ENCODE data around the gene TMEM248.
"Not testable (repeated sequence)": the region's sequence is repeated elsewhere in the genome, so short reads cannot be mapped to it uniquely, and the experiment has no call there.

Gene TMEM248

DNA sequence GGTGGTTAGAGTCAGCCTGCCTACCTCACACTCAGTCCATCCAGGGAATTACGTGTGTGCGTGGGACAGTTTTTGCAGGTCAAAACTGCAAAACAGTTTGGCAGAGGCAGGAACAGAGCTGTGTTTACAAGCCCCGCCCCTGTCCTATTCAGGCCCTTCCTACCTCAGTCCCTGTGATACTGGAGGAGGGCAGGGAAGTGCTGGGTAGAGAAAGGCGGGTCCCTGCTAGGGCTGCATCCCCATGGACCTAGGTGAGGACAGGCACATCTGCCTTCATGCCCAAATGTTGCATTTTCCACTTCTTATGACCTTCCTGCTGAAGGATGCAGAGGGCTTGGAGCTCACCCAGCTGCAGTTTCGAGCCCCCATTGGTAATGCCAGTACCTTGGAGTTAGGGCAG lies 49.3 kb downstream of the TMEM248 start:
- H3K27ac ChIP-seq: no peak overlapping the region
- TF ChIP-seq ZFX (IDR thresholded peaks at IDR 0.05): no peak
- TF ChIP-seq, protein P1, sequence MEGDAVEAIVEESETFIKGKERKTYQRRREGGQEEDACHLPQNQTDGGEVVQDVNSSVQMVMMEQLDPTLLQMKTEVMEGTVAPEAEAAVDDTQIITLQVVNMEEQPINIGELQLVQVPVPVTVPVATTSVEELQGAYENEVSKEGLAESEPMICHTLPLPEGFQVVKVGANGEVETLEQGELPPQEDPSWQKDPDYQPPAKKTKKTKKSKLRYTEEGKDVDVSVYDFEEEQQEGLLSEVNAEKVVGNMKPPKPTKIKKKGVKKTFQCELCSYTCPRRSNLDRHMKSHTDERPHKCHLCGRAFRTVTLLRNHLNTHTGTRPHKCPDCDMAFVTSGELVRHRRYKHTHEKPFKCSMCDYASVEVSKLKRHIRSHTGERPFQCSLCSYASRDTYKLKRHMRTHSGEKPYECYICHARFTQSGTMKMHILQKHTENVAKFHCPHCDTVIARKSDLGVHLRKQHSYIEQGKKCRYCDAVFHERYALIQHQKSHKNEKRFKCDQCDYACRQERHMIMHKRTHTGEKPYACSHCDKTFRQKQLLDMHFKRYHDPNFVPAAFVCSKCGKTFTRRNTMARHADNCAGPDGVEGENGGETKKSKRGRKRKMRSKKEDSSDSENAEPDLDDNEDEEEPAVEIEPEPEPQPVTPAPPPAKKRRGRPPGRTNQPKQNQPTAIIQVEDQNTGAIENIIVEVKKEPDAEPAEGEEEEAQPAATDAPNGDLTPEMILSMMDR (conservative IDR thresholded peaks at IDR 0.05): no peak

GRCh38 chr7:66974986-66975590 lies 54.1 kb downstream of the TMEM248 start:
- TF ChIP-seq, protein P1 (conservative IDR thresholded peaks at IDR 0.05): no peak
- TF ChIP-seq ZFX (IDR thresholded peaks at IDR 0.05): no peak
- no peak overlapping the region for H3K27ac ChIP-seq

DNA sequence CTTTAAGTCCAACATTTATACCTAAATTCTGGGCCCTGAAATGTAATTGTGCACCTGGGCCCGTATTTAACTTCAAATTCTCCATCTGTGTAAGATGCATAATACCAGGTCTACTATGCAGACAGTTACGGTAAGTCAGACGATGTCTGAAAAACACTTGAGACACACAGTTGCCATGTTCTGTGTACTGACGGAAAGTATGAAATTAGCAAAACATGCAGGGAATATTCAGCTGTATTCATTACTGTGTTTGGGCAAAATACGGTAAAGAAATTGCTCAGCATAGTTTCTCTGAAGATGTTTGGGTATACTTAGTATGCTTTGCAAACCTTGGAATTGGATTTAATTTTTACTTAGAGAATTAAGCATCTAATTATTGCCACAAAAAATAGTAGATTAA lies 57.3 kb downstream of the TMEM248 start:
- not testable (repeated sequence) for H3K27ac ChIP-seq

GRCh38 chr7:66979013-66979412 lies 58.0 kb downstream of the TMEM248 start:
- H3K27ac ChIP-seq: not testable (repeated sequence)

DNA sequence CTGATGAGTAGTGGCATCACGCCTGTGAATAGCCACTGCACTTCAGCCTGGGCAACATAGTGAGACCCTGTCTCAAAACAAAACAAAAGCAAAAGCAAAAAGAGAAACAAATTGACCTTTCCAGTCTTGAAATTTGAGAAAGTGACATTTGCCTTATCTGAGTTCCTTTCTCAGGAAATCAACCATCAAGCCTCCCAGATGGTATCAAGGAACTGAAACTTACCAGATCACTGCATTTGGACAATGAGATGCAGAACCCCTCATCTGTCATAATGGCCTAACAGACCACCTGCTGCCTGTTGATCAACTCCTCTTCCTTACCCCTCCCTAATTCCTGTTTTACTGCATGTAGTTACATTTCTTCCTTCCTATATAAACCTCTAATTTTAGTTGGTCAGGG lies 59.3 kb downstream of the TMEM248 start:
- H3K27ac ChIP-seq: not testable (repeated sequence)

- not testable (repeated sequence) for H3K27ac ChIP-seq
Observed at GRCh38 chr7:66989552-66989951, 68.5 kb downstream of the TMEM248 start.

- peak overlapping the region; percentile 77 for H3K27ac ChIP-seq
Observed at GRCh38 chr7:66994051-66994450, 73.0 kb downstream of the TMEM248 start.

GRCh38 chr7:66994691-66995049 lies 73.6 kb downstream of the TMEM248 start:
- TF ChIP-seq, protein P1 (conservative IDR thresholded peaks at IDR 0.05): peak; percentile 57
- peak overlapping the region; percentile 77 for H3K27ac ChIP-seq

DNA sequence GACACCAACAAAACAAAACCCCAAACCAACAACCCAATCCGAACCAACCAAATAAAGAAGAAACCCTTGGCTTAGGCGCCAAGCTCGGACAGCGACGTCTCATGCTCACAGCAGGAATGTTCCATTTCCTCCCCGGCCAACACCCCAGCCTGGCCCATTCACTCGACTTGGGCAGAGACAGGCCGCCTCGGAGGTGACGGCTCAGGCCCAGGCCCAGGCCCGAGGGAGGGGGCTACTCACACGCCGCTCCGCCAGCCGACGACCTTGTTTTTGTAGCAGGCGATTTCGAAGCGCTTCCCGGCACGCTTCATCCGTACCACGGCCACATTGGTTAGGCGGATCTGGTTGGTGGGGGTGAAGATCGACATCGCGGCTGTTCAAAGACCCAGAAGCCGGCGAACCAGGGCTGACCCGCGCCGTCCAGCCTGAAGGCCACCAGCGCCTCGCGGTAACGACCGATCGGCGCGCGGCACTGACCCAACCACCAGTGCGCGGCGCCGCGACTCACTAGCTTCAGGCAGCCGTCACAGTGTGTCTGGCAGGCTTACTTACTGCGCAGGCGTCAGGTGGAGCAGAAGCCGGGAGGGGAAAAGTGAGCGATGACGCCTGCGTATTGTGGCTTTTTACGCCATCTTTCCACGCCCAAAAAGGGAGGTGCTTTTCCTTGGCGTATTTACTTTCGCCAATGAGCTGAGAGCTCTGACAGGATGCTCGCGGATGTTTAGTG lies 74.2 kb downstream of the TMEM248 start, which contains the start of gene SBDS:
Gene SBDS, minus strand, starts transcription at position 537 of the 727 bp plus-strand sequence. Its CDS starts 169 bp downstream, at position 368.
- peak within 1 kb of the TSS; percentile 77 for H3K27ac ChIP-seq

GRCh38 chr7:66996444-66997191 lies 75.6 kb downstream of the TMEM248 start, which contains the start of gene TYW1:
TSS of gene TYW1 (plus strand) at chr7:66996833. CDS start at chr7:66996979, 146 bp downstream.
- peak within 1 kb of the TSS; percentile 65 for H3K27ac ChIP-seq

More for the DNA sequence above, 74.2 kb downstream of the TMEM248 start, which contains the start of gene SBDS:
- peak; percentile 31; the same call in 1 of the 2 replicates for TF ChIP-seq ZFX (IDR thresholded peaks at IDR 0.05)
- TF ChIP-seq, protein P1 (conservative IDR thresholded peaks at IDR 0.05): peak; percentile 33
